Posterior vena cava (tissue), 2 donors: ENCODE measurements around the gene VAV2. TPM values are rescaled to one million over a fixed set of nuclear protein-coding genes. Genes with fewer than 3 reads are reported as not detected.
A peak's percentile ranks its signal among the peaks of the same experiment; 100 is the strongest.

ENCODE experiments used
- DNase-seq: peaks from one replicate; pipeline ENCODE4 v3.0.0-alpha.2; 2020; ENCODE audit warnings: low spot score
- intact Hi-C, 2 donors: fragments of 100-400 bp; cut with DNase I; formaldehyde crosslinking; loops; one replicate each; pipeline versions ENCODE4 v1.14.1 to v1.14.2; 2022 to 2023
- total RNA-seq, 2 donors: library from RNA; stranded (reverse); fragmentation: NEBNext Ultra II Directional; extraction: Animal tissue kit (Norgen Biotek cat#: 25700); gene quantifications; one replicate each; pipeline ENCODE4 v1.2.1, GENCODE V29; 2021
- donor health status: DM: yes; HTN: yes; CAD: no.
- donor health status: DM: yes; HTN: yes; CAD: no.

VAV2 gene
- total RNA-seq, 2 donors from 2014 or later = 12.9 to 17.9 TPM

DNA sequence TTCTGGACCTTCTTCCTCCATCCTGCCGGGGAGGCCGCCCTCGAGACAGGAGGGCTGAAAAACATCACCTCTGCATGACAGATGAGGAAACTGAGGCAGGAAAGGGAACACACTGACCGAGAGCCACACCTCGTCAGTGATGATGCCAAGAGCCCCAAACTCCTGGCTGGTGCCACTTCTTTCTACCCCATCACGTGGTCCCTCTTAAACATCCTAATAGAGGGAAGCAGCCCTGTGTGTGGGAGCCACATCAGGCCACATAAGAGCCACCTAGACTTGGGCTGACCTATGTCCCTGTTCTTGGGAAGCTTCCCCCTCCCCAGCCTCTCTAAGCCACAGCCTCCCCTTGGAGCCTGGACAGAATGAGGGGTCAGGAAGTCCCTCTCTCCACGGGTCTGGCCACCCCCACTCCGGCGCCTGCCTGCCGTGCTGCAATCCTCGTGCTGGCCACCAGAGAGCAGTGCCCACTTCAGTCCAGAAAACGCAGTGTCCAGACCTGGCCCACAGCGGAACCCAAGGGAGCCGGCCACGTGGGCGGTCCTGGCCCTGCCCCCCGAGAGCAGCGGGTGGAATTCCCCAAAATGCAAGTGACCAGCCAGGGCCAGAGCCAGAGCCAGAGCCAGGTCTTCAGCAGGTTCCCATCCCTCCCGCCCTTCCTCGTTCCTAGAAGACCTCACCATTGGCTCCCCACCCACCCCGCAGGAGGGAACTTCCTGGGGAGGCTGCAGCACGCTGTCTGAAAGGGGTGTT, 199.2 kb downstream of the VAV2 start:
- intact Hi-C loops = loop anchor here (1.0 to 2.0 kb wide), 2 partner anchors 200 to 202 kb away; no protein-coding TSS in a partner anchor
- peak; percentile 94 for DNase-seq

DNA sequence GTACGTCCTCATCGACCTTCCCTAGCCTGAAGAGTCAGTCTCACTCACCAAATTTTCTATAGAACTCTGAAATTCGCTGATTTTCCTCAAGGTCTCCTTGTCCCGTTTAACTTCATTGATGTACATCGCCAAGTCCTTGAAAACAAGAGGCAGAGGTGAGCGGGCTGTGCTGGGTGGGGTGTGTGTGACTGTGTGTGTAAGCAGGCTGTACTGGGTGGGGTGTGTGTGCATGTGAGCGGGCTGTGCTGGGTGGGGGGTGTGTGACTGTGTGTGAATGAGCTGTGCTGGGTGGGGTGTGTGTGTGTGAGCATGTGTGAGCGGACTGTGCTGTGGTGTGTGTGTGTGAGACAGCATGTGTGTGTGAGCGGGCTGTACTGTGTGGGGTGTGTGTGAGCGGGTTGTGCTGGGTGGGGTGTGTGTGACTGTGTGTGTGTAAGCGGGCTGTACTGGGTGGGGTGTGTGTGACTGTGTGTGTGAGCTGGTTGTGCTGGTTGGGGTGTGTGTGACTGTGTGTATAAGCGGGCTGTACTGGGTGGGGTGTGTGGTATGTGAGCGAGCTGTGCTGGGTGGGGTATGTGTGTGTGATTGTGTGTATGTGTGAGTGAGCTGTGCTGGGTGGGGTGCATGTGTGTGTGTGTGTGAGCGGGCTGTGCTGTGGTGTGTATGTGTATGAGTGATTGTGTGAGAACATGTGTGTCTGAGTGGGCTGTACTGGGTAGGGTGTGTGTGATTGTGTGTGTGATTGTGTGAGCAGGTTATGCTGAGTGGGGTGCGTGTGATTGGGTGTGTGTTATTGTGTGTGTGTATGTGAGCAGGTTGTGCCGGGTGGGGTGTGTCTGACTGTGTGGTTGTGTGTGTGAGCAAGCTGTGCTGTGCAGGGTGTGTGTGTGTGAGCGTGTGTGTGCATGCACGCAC, 200.1 kb downstream of the VAV2 start:
- intact Hi-C loops = loop anchor here in 1 of 2 donors (2.0 kb wide), 1 partner anchor 203 kb away; no protein-coding TSS in a partner anchor

DNA sequence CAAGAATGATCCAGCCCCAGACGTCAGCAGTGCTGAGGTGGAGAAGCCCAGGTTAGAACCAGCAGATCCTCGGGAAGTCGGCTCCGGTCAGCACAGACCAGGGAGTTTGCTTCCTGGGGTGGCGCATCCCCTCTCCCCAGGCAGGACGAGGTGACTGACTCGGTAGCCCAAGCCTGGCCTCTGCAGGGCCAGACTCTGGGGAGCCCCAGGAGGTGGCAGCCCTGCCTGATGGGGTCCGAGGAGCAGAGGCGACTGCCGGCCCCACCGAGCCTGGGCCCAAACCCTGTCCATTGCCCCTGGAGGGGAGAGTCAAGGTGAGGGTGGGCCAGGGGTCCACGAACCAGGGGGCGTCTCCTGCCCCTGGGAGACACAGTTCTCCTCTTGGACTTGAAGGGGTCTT, 201.1 kb downstream of the VAV2 start:
- intact Hi-C loops = no loop called here

More for the DNA sequence above, 200.1 kb downstream of the VAV2 start:
- DNase-seq = no peak

DNA sequence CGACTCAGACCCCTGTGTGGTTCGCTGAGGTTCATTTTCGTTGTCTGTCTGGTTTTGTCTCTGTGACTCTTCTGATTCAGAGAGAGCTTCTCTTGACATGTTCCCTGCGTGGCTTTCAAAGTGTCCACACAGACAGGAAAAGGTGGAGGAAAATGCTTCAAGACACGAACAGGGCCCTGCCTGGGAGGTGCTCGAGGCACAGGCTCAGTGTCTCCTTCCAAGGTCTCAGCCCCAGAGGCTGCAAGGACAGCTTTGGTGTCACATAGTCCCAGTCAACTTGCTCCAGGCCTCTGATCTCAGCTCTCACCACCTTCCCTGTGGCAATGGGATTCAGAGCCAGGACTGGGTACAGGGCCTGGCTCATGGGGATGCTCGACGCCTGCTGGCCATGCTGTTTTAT, 202.3 kb downstream of the VAV2 start:
- DNase-seq = no peak
- intact Hi-C loops = no loop called here

More for the DNA sequence above, 201.1 kb downstream of the VAV2 start:
- no peak for DNase-seq

DNA sequence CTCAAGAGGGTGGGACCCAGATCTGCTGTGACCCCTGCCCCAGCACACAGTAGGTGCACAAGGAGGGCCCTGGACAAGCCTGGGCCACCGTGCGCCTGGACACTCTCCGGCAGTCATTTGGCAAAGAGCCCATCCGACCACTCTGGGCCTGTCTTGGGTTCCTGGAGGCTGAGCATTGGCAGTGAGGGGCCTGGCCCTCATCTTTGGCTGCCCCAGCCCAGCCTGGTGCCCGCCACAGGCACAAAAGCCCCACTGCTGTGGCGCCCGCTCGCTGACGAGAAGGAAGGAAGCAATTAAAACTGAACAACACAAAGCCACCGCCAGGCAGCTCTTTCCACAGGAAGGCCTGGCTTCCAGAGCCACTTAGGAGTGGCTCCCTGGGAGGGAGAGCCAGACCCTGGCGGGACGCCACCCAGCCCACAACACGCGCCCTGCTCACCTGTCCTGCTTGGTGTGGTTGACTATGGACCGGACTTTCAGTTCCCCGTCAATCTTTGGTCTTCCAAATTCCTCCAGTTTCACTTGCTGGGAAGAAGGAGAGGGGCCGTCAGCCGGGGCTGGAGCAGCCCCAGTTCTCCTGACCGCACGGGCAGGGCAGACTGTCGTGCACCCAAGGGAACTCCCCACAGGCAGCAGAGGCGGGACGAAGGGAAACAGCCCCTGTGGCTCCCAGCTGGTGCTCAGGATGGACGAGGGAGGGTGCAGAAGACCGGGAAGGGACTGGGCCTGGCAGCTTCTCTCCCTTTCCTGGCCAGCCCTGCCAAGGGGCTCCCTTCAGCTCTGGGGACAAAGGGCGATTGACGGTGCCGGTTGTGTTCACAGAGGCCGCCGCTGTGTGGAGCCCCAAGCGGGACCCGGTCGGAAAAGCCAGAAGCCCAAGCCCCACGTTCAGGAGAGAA, 203.1 kb downstream of the VAV2 start:
- intact Hi-C loops = no loop called here
- DNase-seq = no peak

DNA sequence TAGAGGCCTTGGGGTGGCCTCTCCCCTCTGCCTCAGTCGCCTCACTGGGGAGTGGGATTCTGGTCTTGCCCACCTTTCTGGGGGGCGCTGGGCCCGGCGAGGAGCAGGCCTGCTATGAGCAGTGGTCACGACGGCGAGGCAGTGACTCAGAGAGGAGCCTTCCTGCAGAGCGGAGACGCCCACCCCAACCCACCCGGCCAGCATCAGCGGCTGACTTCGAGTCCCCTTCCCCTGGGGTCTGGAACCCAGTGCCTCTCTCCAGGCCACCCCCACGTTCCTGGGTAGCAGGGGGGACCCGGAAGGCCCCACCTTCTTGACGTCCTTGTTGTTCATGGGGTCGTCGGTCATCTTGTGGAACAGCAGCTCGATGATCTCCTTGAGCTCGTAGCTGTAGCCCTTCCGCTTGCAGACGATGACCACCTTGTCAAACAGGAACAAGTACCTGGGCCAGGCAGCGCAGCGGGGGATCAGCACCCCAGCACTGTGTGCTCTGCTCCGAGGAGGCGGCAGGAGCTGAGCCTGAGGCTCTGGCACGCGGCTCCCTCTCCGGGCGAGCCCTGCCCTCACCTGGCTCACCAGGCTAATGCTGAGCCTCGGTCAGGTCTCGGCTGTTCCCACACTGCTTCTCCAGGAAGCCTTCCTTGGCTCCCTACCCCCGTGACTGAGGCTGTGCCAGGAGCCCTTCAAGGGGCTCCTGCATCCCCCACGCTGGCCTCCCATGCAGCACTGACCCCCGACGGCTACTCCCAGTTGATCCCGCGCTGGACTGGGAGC, 203.9 kb downstream of the VAV2 start:
- DNase-seq = no peak
- intact Hi-C loops = no loop called here

DNA sequence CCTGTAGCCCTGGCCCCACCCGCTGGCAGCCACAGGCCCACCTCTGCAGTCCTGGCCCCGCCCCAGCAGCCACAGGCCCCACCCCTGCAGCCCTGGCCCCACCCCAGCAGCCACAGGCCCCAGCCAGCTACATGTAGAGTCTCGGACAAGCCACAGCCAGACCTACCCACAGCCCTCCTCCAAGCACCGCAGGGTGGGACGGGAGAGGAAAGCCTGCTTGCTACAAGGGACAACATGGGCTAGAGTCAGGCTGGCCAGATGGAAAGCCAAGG, 204.4 kb downstream of the VAV2 start:
- DNase-seq = no peak
- intact Hi-C loops = no loop called here

DNA sequence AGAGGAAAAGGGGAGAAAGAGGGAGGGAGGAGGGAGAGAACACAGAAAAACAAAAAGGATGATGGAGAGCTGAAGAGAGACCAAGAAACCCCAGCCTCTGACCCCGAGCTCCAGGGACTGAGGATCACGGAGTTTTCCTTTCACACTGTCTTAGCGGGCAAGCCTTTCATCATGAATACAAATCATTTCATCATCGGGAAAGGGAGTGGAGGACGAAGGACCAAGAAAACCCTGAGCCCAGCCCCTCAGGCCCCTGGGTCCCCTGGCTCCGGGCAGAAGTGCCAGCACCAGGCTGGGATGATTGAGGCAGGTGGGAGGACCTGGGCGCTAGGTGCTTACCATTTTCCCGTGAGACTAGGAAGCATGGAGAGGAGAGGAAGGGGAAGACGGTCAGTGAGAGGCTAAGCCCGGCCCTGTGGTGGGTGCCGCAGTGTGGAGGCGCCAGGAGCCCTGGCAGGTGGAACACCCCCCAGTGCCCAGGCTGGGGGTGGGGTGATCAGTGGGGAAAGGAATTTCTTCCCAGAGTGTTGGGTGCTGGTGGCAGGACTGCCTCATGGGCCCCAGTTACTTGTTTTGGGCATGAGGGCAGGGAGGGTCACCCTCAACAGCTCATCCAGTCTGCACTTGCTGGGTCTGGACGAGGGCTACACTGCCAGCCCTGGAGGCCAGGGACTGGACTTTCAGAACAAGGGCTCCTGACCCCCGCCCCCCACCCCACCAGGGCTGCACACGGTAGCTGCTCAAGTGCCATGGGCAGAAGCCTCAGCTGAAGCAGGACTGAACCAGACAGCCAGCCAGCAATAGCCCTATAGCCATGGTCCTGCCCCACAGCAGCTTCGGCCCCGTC, 205.0 kb downstream of the VAV2 start:
- no peak for DNase-seq
- intact Hi-C loops = no loop called here

DNA sequence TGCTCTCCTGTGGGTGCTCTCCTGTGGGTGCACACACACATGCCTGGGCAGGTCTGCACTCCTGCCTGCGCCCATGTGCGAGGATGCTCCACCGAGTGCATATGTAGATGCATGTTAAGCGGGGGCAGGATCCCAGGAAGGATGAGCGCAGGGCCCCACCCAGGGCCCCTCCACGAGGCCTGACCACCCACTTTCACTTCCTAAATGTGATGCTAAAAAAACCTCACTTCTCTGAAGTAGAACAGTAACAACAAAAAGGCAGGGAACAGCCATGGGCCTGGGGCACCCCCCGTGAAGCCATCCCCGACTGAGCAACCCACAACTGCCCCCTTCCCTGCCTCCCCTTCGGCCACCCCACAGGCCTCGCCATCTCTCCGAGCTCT, 205.8 kb downstream of the VAV2 start:
- no peak for DNase-seq
- intact Hi-C loops = no loop called here

DNA sequence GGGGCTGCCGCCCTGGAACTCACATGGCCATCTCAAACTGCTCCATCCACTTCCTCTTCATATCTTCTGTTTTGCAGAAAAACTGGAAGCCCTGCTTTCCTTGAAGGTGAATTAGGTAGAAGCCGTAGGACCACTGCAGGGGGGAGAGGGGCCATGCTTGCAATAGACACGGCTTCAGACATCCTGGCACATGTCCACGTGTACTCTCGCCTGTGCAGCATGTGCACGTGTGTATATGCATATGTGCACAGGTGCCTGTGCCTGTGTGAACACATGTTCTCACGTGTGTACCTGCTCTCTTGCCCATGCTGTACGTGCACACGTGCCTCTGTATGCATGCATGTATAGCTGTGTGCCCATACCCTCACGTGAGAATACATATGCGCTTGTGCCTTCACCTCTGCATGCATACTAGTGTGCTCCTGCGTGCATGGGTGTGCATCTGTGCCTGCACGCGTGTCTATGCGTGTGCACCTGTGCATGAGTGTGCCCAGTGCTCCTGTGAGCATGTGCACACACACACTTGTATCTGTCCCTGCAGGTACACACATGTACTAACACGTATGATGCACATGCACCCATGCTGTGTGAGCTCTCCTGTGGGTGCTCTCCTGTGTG, 206.3 kb downstream of the VAV2 start:
- intact Hi-C loops = loop anchor here in 1 of 2 donors (2.0 kb wide), 1 partner anchor 21 kb away; no protein-coding TSS in a partner anchor
- DNase-seq = no peak

DNA sequence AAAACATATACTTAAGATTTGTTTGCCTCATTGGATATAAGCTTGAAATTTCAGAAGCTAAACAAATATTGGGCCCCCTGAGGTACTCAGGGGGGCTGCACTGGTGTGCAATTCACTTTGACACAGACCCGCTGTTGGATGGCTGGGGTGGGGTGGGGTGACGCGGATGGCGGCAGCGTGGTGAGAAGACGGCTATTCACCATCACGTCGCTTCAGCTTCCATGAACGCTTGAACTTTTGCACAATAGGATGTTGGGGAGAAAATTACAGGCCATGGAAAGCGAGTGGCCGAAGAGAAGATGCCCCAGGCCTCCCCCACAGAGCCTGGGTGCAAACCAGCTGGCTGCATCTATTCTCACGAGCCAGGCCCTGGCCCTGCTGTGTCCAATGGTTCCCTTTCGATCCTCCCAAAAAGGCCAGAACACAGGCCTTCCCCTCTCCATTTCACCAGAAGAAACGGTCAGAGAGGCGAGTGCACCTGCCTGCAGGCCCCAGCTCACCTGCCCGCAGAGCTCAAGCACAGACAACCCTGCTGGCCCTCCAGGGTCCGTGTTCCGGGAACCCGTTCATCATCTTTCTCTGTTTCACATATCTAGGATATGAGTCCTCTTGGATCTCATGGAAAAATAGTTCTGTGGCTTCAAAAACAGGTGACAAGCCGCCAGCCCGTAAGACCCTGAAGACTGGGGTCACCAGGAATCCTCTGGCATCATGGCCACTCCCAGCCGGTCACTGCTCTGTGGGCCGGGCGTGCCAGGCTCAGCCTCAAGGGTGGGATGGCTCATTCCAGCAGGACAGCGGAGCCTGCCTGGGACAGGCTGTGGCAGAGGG, 207.2 kb downstream of the VAV2 start:
- DNase-seq = no peak
- intact Hi-C loops = loop anchor here in 1 of 2 donors (2.0 kb wide), 1 partner anchor 22 kb away; no protein-coding TSS in a partner anchor

DNA sequence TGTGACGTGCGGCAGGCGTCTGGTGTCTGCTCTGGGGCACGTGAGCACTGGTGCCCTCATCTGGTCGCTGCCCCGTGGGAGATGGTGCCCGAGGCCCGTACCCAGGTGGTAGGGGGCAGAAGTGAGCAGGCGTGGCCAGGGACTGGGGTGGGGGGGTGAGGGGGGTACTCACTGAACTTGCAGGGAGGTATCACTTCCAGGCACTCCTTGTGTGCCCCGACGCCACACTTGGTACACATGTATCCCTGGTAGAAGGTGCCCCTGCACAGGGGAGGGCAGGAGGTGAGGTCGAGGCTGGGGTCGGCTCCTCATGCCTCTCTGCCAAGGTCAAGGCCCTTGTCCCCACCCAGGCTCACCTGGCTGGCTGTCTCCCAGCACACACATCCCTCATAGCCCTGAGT, 208.8 kb downstream of the VAV2 start:
- intact Hi-C loops = no loop called here
- DNase-seq = no peak

DNA sequence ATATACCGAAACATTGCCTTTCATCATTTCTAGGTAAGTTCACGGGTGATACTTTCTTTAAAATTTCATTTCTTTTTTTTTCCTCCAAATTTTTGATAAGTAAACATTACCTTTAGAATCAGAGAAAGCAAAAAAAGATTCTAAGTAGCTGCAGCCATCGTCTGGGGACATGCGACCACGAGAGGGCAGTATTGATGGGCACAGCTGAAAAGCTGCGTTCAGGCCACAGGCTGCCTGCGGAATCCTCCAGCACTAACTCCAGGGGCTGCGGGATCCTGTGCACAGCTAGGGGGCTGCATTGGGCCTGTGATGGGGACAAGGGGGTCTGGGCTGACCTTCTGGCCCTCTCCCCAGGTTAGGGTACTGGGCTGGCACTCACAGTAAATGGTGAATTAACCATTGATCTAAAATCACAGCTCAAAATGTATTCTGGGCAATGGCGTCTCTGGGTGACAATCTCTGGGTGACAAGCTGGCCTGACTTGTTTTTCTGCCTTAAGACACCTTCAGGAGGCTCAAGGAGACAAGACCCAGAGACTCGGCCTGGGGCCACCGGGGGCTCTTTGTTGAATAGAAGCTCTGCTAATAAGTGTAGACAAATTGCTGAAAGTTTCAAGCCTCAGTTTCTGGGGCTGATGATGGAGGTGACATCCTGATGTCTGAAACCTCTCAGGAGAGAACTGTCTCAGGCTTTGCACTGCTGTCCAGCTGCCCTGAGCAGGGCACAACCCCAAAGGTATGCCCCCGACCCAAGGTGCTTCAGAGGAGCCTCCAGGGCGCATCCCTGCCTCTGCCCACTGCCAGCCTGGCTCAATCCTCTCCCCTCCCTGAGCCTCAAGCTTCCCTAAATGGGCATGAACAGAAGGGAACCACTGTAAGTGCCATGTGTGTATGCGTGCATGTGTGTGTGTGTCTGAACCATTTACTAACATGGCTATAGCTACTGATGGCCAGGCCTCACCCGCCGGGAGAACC, 209.7 kb downstream of the VAV2 start:
- intact Hi-C loops = no loop called here
- DNase-seq = peak; percentile 89

DNA sequence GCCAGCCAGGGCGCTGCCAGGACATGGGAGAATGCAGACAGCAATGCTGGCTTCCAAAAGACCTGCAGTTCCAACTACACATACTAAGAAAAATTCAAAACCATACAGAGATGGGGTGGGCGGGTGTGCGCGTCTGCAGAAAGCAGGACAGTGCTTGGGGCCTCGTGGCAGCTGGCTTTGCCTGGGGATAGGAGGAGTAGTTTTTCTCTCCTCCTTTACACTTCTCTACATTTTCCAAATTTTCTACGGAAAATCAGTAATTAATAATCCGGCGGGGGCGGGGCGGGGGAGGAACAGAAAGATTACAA, 210.3 kb downstream of the VAV2 start:
- DNase-seq = no peak
- intact Hi-C loops = no loop called here

DNA sequence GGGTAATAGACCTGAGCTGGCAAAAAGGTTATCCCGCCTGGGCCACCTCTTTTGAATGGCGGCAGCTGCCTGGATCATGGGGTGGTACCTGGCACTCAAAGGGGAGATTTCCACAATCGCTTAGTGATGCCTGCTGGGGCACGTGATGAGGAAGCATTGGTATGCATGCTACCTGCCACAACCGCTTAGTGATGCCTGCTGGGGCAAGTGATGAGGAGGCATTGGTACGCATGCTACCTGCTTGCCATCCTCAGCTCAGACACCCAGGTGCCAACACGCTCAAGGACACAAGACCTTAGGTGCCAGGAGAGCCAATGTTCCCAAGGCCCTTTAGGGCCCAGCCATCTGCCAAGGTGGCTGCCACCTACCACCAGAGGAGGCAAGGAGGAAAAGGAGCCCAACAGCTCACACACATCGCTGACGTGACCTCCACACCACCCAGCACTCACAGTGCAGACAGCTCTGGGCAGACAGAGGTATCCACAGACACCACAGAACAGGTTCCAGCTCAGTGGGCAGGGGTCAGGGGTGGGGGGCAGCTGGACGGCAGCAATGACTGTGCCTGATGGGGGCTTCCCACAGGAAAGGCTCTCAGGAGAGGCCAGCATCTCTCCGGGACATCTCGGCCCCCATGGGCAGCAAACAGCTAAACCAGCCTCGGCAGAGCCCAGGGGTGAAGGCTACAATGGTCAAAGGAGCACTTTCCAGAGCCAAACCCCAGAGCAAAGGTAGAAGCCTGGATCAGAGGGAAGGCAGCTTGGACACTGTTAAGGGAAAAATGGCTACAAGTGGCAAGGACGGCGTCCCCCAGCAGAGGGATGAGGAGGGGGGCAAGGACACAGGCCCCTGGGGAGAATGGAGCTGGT, 210.9 kb downstream of the VAV2 start:
- DNase-seq = no peak
- intact Hi-C loops = no loop called here
